HEK293 (cell line): Measurements from ENCODE around the gene TWF2.

Source experiments
- MYNN ChIP-seq: fragments of 450-650 bp; formaldehyde crosslinking; IDR thresholded peaks from 2 replicates; pipeline ENCODE4 v1.5.1; 2016; ENCODE audit warnings: missing biosample characterization, missing genetic modification characterization, borderline replicate concordance
- ZBTB8A ChIP-seq: fragments of 450-650 bp; formaldehyde crosslinking; IDR thresholded peaks from 2 replicates; pipeline ENCODE4 v1.5.1; 2016; ENCODE audit warnings: missing biosample characterization, missing genetic modification characterization
- ZNF138 ChIP-seq: fragments of 450-650 bp; formaldehyde crosslinking; IDR thresholded peaks from 2 replicates; pipeline ENCODE4 v1.5.1; 2016; ENCODE audit warnings: missing biosample characterization, missing genetic modification characterization, borderline replicate concordance
- ZNF140 ChIP-seq: fragments of 450-650 bp; formaldehyde crosslinking; IDR thresholded peaks from 2 replicates; pipeline ENCODE4 v1.5.1; 2016; ENCODE audit warnings: missing biosample characterization, missing genetic modification characterization
- ZNF23 ChIP-seq: fragments of 450-650 bp; formaldehyde crosslinking; IDR thresholded peaks from 2 replicates; pipeline ENCODE4 v1.5.1; 2016; ENCODE audit warnings: missing biosample characterization, missing genetic modification characterization, borderline replicate concordance
- ZNF24 ChIP-seq: fragments of 450-650 bp; formaldehyde crosslinking; IDR thresholded peaks from 2 replicates; pipeline ENCODE4 v1.5.1; 2016; ENCODE audit warnings: missing biosample characterization, missing genetic modification characterization
- ZNF274 ChIP-seq, 2 experiments: fragments of 200-500 bp in 1 of 2; fragments of 450-650 bp in 1 of 2; sonication (Bioruptor generic) in 1 of 2; formaldehyde crosslinking in 1 of 2; IDR thresholded peaks; 2 replicates each; pipeline versions ENCODE4 v1.5.1 to v1.6.1; 2014 to 2016; ENCODE audit warnings: borderline replicate concordance in 1 of 2, inconsistent platforms in 1 of 2, low read length in 1 of 2, missing biosample characterization in 1 of 2, missing genetic modification characterization in 1 of 2
- ZNF404 ChIP-seq: fragments of 450-650 bp; formaldehyde crosslinking; IDR thresholded peaks from 2 replicates; pipeline ENCODE4 v1.5.1; 2017; ENCODE audit warnings: missing biosample characterization, missing genetic modification characterization
- ZNF416 ChIP-seq: fragments of 450-650 bp; formaldehyde crosslinking; IDR thresholded peaks from 2 replicates; pipeline ENCODE4 v1.5.1; 2016; ENCODE audit warnings: missing biosample characterization, missing genetic modification characterization
- ZNF792 ChIP-seq: fragments of 450-650 bp; formaldehyde crosslinking; IDR thresholded peaks from 2 replicates; pipeline ENCODE4 v1.5.1; 2016; ENCODE audit warnings: missing biosample characterization, missing genetic modification characterization
- TF ChIP-seq, protein P1 (sequence below): fragments of 450-650 bp; formaldehyde crosslinking; IDR thresholded peaks from 2 replicates; pipeline ENCODE4 v1.5.1; 2016; ENCODE audit warnings: missing biosample characterization, missing genetic modification characterization
- TF ChIP-seq, protein P2 (sequence below): fragments of 450-650 bp; formaldehyde crosslinking; IDR thresholded peaks from 2 replicates; pipeline ENCODE4 v1.5.1; 2016; ENCODE audit warnings: missing biosample characterization, missing genetic modification characterization, low read depth
- TF ChIP-seq, protein P3 (sequence below): fragments of 450-650 bp; formaldehyde crosslinking; IDR thresholded peaks from 2 replicates; pipeline ENCODE4 v1.5.1; 2016; ENCODE audit warnings: missing biosample characterization, missing genetic modification characterization

DNA sequence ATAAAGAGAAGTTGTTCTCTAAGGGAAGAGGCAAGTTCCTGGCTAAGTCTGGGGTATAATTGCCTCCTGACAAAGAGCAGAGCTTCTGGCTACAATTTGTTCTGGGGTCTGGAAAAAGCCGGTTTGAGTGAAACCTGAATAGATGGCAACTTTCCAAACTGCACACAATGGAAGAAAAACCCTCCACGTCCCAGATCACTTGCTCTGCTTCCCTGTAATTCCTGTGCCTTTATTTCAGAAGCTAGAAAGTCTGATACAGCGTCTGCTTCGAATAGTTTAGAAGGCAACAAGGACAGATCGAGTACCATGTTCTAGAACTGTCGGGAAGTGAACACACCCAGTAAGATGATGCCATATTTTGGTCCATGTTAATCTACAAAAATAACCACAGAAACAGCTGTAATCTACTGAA, 41.1 kb upstream of the TWF2 start:
- no peak for TF ChIP-seq ZNF792 (tag by site-specific recombination)
- TF ChIP-seq, protein P1, sequence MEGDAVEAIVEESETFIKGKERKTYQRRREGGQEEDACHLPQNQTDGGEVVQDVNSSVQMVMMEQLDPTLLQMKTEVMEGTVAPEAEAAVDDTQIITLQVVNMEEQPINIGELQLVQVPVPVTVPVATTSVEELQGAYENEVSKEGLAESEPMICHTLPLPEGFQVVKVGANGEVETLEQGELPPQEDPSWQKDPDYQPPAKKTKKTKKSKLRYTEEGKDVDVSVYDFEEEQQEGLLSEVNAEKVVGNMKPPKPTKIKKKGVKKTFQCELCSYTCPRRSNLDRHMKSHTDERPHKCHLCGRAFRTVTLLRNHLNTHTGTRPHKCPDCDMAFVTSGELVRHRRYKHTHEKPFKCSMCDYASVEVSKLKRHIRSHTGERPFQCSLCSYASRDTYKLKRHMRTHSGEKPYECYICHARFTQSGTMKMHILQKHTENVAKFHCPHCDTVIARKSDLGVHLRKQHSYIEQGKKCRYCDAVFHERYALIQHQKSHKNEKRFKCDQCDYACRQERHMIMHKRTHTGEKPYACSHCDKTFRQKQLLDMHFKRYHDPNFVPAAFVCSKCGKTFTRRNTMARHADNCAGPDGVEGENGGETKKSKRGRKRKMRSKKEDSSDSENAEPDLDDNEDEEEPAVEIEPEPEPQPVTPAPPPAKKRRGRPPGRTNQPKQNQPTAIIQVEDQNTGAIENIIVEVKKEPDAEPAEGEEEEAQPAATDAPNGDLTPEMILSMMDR (tag by site-specific recombination) = no peak
- TF ChIP-seq ZNF23 (tag by site-specific recombination) = no peak
- TF ChIP-seq, protein P2, sequence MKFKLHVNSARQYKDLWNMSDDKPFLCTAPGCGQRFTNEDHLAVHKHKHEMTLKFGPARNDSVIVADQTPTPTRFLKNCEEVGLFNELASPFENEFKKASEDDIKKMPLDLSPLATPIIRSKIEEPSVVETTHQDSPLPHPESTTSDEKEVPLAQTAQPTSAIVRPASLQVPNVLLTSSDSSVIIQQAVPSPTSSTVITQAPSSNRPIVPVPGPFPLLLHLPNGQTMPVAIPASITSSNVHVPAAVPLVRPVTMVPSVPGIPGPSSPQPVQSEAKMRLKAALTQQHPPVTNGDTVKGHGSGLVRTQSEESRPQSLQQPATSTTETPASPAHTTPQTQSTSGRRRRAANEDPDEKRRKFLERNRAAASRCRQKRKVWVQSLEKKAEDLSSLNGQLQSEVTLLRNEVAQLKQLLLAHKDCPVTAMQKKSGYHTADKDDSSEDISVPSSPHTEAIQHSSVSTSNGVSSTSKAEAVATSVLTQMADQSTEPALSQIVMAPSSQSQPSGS (tag by site-specific recombination) = no peak
- TF ChIP-seq ZNF140 = no peak
- TF ChIP-seq ZBTB8A (tag by site-specific recombination) = no peak
- no peak for TF ChIP-seq ZNF274 (IDR thresholded peaks at IDR 0.05; ENCODE audit: low read length)
- TF ChIP-seq ZNF274 (tag by site-specific recombination; IDR thresholded peaks at IDR 0.05; ENCODE audit: borderline replicate concordance) = no peak
- TF ChIP-seq MYNN = no peak
- no peak for TF ChIP-seq ZNF404 (tag by site-specific recombination)
- TF ChIP-seq, protein P3, sequence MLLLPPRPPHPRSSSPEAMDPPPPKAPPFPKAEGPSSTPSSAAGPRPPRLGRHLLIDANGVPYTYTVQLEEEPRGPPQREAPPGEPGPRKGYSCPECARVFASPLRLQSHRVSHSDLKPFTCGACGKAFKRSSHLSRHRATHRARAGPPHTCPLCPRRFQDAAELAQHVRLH = no peak
- no peak for TF ChIP-seq ZNF138 (tag by site-specific recombination)
- TF ChIP-seq ZNF24 (tag by site-specific recombination) = no peak
- no peak for TF ChIP-seq ZNF416 (tag by site-specific recombination)
